HG03460 (cell line): Measurements from ENCODE around the gene SERPINA9.

ENCODE experiments used
- ATAC-seq: cut with Tn5 transposase; IDR thresholded peaks from one replicate; pipeline ENCODE4 v1.9.1; 2021; ENCODE audit not compliant: unreplicated experiment

SERPINA9 gene

DNA sequence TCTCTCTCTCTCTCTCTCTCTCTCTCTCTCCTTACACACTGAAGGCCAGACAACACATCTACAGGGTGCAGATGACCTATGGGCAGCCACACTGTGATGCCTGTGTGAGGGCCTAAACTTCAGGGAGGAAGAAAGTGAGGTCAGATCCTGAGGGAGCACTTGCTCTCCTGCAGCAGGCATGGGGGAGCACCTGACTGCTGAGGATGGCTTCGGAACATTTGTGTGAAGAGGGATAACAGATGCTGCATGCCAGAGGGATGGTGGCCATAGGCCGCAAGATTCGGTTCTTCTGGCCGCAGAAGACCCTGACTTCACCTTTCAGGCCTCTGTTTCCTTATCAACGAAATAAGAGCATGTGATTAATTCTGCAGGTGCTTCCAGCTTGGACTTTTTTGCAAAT, 11.7 kb downstream of the SERPINA9 start:
- ATAC-seq: no peak

DNA sequence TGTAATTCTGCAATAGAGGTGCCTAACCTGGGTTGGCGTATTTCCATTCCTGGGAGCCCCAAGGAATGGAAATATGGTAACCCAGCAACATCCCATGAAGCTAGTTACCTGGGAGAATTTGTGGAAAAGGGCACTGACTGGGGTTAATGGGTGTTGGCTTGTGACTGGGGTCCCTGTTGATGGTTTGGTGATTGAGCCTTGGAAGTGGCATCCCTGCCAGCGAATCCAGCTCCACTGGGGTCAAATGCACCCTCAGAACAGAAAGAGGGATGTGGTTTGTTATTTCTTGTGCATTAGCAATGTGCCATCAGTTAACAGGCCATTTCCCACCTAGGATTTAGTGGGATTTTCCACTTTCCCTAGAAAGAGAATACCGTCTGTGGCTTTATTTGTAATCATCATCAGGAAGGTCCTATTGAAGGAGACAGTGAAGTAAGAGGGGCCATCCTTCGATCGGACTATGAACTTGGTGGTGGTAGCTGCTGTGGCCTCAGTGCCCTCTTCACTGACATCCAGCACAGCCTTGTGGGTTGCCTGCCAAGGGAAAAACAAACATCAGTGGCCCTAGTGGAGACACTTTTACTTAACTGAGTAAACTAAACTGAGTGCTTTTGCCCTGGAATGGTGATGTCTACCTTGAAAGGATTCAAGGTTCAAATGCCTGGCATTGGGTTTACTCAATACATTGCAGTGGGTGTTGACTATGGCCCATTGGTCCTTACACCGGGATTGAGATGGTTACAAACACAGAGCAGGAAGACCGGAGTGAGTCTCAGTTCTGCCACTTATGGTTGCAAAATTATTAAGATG, 13.0 kb downstream of the SERPINA9 start:
- no peak for ATAC-seq

DNA sequence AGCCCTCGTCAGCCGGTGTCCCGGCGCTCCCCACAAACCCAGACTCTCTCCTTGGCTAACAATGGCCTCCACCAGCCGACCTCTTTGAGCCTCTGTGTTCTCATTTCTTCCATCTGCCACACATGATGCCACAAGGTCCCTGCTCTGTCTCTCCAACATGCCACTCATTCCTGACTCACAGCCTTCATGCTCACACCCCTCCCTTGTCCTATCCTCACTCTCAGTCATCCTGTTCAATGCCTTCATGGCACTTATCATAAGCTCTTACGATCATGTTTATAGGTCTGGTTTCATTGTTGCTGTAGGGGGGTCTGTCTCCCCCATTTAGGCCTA, 13.8 kb downstream of the SERPINA9 start:
- no peak for ATAC-seq

DNA sequence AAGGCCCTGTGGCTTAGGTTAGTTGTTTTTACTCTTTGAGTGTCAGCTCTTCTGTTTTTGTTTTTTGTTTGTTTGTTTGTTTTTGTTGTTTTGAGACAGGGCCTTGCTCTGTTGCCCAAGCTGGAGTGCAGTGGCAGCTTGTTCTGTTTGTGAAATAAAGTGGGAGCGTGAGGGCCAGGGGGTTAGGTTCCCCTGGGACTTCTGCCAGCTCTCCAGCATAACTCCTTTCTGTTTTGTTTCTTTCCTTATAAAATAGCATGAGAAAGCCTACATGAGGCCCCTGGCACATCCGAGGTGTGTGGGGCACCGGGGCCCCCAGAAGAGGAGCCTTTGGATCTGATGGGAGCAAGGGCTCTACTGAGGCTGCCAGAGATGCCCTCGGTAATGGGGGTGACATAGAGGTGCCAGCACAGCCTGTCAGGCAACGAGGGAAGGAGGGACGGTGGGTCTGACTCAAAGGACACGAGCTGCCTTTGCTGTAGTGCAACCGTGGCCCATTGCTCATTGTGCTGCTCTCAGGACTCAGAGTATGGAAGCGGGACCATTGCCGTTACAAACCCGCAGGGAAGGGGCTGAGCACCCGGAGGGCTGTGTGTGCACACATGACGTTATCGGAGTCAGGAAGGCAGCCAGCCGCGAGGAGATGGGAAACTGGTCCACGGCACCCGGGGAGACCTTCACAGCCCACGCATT, 14.3 kb downstream of the SERPINA9 start:
- no peak for ATAC-seq

DNA sequence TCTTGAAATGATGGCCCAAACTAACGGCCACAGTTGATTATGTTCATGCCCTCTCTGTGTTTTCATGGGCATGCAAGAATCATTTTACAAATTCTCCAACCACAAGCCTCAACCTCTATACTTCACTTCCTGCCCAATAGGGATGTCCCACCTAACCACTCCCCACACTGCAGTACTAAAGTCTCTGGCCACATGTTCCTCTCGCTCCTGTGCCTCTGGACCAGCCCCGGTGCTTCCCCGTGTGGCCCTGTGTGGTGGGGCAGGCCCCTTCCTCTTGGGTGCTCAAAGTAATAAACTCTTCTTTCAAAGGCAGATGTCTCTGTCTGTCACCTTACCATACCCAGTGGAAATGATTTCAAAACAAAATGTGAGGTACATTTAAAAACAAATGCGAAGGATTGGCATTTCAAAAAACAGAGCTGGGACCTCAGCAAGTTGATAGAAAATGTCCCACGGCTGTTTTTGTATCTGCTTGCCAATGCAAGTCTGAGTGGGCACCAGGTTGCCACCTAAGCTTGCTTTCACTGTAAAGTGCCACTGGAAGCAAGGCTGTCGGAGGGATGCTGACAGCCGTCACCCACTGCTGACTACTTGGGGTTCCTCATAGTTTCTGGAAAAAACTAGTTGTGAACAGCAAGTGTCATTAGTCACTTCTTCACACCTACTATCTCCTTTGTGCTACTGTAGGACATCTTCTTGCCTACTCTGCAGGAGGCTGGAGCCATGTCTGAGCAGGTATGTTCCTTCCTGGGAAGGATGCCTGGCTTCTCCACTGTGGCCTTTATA, 15.2 kb downstream of the SERPINA9 start:
- ATAC-seq: no peak

DNA sequence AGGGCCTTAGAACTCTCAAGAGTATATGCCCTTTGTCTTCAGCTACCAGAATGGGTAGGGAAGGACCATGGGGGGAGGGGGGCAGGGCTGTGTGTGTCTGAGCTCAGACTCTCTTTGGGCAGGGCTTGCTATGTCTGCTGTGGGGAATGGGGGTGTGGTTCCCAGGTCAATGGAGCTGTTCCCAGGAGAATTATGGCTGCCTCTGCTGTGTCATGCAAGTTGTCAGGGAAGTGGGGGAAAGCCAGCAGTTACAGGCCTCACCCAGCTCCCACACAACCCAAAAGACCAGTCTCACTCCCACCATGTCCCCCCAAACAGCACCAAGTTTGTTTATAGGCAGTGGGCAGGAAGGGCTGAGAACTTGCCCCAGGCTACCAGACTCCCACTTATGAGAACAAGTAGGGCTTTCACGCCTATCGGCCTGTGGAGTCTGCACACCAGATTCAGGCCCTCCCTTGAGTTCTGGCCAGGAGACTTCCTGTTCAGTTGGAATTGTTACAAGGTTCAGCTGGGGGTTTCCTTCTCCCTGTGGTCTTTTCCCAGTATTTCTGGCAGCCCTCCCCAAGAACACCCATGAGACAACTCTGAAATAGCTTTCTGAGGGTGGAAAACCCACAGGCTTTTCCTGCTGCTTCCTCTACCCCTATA, 17.3 kb downstream of the SERPINA9 start:
- ATAC-seq: no peak

DNA sequence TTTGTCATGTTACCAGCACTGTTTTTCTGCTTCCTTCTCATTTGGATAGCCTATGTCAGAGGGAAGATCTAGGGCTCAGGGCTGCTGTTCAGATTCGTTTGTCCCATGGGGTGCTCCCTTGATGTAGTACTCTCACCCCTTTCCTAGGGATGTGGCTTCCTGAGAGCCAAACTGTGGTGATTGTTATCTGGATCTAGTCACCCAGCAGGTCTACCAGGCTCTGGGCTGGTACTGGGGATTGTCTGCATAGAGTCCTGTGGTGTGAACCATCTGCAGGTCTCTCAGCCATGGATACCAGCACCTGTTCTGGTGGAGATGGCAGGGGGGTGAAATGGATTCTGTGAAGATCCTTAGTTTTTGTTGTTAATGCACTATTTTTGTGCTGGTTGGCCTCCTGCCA, 17.9 kb downstream of the SERPINA9 start:
- no peak for ATAC-seq

DNA sequence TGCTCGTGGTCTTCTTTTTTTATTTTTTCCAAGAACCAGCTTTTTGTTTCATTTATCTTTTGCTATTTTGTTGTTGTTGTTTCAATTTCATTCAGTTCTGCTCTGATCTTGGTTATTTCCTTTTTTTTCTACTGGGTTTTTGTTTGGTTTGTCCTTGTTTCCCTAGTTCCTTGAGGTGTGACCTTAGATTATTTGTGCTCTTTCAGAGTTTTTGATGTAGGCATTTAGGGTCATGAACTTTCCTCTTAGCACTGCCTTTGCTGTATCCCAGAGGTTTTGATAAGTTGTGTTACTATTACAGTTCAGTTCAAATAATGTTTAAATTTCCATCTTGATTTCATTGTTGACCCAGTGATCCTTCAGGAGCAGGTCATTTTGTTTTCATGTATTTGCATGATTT, 20.1 kb downstream of the SERPINA9 start:
- ATAC-seq: no peak

DNA sequence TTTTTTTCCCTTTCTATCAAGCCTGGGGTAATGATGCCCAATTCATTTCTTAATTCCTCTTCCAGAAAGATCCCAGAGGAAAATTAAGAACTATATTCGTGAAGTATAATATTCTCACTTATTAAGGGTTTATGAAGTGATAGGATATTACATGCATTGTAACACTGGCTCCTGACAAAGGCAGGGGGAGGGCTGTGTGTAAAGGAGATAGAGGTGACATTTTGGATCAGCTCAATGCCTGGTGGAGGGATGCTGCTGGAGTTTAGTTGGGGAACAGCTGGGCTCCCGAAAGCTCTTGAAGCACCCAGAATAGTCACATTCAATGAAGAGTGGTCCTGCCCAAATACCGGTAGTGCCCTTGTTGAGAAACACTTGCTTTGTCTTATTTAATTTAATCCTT, 24.2 kb downstream of the SERPINA9 start:
- no peak for ATAC-seq

DNA sequence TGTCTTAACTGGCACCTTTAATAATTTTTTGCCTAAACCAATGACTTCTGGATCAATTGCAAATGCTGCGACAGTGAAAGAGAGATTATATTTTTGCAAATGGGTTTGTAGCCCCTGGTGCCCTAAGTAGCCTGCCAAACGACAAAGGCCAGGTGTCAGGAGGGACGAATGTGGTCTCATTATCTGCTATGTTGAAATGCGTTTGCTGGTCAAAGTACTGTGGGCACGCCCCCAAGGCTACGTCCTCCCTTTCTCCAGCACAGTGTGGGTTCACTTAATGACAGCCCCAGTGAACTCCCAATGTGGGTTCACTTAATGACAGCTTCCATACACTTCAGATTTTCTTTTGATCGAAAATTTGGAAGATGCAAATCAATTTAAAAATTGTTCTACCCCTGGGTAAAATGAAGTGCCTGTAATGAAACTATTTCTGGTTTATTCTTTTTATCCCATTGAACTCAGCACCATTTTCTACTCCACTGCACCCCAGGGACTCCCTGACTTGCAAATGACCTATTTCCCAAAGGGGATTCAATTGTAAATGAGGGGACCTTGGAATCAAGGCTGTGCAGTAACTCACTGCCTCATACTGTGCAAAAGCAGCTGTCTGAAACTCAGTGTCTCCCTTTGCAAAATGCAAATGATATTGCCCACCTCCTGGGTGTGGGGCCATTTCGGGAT, 24.8 kb downstream of the SERPINA9 start:
- no peak for ATAC-seq

DNA sequence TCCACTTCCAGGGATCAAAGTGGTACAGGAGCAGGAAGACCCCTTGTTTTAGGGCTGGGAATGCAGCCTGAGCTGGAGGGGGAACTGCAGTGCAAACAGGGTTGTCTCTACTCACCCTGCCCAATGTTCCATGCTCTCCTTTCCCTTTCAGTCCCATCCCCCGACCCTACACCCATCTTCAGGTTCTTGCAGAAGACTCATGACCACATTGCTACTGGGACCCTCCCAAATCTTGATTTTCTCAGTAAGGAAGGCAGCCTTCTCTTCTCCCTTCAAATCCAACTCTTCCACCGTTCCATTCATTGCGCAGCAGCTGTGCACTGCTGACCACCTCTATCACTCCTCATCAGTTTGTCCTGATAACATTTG, 25.3 kb downstream of the SERPINA9 start:
- no peak for ATAC-seq

DNA sequence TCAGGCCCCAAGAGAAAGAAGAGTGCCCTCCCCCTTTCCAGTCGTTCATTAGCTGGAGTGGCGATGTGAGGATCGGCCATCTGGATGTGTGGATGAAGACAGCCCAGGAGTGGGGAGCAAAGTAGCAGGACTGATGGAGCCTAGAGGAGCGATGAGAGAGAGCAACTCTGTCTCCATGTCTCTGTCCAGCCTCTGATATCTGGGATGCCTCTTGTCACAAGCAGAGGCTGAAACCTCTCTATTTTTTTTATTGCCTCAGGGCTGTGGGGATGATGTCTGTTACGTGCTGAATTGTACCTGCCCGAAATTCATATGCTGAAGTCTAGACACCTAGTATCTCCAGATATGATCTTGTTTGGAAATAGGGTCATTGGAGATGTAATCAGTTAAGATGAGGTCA, 26.1 kb downstream of the SERPINA9 start:
- no peak for ATAC-seq

DNA sequence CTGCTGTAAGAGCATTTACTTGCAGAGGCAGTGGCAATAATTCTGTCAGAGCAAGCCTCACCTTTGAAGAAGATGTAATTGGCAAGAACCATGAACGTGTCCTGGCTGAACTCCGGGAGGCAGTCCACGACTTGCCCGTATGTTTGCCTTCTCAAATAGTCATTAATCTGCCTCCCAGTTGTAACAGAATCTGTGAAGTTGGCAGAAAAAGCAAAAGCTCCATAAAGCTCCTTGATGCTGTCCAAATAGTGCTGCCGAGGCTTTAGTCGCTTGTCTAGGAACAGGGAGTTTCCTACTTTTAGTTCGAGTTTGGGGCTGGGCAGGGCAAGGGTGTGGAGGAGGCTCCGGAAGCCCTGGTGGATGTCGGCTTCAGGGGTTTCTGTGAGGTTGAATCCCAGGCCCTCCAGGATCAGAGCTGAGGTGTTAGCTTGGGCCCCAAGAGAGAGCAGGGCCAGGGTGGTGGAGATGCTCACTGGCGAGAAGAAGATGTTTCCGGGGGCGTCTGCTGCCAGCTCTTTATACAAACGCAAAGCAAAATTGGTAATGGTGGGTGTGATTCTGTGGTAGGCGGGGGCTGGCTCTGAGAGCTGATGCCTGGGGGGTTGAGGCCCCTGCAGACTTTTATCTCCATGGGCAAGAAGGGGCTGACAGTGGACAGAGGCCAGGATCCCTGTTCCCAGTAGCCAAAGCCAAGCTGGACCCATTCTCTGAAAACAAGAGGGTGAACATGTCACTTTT, 27.8 kb downstream of the SERPINA9 start:
- no peak for ATAC-seq

DNA sequence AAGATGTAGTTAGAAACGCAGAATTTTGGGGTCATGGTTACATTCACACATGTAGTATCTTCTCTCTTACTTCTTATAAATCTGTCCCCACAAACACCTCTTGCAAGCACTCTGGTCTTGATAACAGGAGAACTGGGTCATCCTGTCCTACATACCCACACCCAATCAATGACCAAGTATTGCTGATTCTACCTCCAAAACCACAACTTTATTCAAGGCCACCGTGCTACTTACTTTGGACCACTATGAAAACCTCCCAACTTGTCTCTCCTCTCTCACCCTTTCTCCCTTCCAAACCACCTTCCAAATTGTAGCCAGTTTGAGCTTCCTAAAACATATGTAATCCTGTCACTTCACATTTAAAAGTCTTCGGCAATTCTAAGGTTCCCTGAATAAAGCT, 28.8 kb downstream of the SERPINA9 start:
- ATAC-seq: no peak

DNA sequence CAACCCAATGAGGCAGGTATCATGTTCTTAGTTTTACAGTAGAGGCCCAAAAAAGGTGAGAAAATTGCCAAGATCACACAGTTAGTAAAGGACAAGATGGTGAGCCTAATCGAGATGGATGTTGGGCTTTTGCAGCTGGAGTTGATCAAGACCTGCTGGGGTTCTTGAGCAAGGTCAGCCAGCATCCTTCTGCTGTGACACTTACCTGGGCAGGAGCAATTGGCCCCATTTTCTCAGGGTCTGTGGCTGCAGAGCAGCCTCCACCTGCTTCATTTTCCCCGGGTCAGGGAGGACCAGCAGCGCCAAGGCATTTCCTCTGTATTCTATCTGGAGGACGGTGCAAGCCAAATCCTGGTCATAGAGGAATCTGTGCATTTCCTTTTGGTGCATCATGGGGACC, 29.9 kb downstream of the SERPINA9 start:
- ATAC-seq: no peak

DNA sequence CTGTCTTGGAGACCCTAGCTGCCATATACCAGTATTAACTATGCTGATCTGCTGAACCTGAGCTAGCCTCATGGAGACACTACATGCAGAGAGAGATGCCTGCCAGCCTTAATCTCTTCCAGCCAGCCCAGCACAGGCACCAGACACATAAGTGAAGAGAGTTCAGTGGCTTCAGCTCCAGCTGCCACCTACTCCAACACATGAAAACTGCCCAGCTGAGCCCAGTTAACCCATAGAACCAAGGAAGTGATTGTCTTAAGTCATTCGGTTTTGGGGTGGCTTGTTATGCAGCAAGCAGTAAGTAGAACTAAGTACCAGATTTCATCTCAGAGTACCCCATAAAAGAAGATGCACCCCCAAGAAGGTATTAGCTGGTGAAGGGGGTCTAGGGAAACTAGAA, 31.0 kb downstream of the SERPINA9 start:
- no peak for ATAC-seq

DNA sequence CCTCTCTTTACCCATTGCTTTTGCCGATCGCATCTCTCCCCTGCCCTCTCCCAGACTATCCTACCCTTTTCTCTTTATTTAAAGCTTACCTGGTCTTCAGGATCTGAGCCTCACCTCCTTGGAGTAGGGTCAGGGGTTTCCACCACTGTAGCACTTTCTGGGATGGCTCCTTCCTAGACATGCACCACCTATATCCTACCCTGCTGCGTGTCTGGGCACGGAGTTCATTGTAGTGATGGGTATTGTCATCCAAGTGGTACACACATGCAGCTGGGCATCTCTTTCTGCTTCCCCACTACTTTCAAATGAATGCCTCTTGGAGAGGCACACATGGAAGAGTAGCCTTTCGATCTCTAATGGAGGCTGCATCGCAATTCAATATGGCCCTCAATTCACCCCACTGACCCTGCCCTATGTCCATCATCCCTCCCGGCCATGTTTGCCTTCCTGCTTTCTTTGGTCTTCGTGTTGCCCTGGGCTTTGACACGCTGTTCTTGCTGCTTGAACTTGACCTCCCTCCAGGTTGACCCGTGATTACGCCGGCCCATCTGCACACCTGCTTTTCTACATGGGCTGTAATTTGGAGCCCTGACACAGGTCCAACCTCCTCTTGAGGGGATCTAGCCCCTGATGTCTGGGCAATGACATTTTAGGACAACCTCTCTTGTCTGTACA, 34.3 kb downstream of the SERPINA9 start:
- no peak for ATAC-seq

DNA sequence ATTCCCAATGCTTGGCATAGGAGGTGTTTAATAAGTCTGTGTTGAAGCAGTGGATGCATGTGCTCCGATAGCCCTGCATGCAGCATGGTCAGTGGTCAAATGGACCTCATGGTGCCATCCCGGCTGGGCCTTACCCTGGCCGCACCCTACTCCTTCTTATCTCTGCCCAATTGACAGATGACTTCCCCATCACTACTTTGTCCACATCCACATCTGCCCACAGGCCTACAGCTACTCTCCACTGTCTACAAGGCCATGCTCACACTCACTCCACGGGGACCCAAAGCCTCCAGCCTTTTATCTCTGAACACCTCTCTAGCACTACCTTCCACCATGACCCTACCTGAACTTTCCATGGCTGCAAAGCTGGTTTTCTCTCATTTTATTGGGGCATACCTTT, 34.9 kb downstream of the SERPINA9 start:
- ATAC-seq: no peak

DNA sequence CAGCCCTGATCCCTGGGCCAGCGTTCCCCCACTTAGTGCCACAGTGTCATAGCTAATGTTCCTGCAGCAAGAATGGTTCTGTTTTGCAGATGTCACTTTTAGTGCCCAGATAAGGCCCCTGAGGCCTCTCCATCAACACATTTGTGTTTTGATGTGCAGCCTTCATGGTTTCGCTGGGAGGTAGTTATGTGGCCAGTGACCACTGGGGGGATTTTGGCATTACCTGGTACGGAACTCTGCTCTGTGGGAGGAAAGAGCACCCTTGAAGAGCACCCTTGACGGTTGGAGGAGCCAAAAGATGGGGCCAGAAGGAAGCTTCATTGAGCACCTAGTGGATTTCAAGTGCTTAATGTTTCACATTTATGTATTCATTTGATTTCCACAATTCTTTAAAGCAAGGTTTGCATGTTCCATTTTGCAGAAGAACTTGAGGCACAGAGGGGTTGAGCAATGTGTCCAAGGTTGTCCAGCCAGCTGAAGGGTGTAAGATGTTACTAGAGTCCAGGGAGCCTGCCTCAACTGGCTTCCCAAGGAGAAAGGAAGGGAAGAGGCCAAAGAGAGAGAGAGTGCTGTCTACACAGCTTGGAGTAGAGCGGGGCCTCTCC, 36.4 kb downstream of the SERPINA9 start:
- no peak for ATAC-seq
